Measurements from ENCODE around the gene CLDN18. TPM values are rescaled to one million over a fixed set of nuclear protein-coding genes. Genes with fewer than 3 reads are reported as not detected.

Gene CLDN18
- total RNA-seq, 1 experiment from 2014 or later: 0.17 TPM

- TF ChIP-seq RAD21 (IDR thresholded peaks at IDR 0.05; ENCODE audit: low read depth): no peak
- TF ChIP-seq CBX3 (IDR thresholded peaks at IDR 0.05; ENCODE audit: low read depth): no peak
- TF ChIP-seq SRF (IDR thresholded peaks at IDR 0.05; ENCODE audit: low read depth): no peak
- TF ChIP-seq TCF7L2 (IDR thresholded peaks at IDR 0.05; ENCODE audit: borderline replicate concordance, extremely low read depth, insufficient read depth, insufficient read length): no peak
- TF ChIP-seq ZFX (IDR thresholded peaks at IDR 0.05): no peak
- TF ChIP-seq ELF1 (IDR thresholded peaks at IDR 0.05; ENCODE audit: borderline replicate concordance, low read depth): no peak
- no peak for TF ChIP-seq ZNF274 (IDR thresholded peaks at IDR 0.05; ENCODE audit: low read depth, low read length)
- TF ChIP-seq POLR2A (IDR thresholded peaks at IDR 0.05; ENCODE audit: borderline replicate concordance, extremely low read depth, insufficient read depth, insufficient read length): no peak
- no peak for TF ChIP-seq POLR2AphosphoS5 (IDR thresholded peaks at IDR 0.05; ENCODE audit: low read depth, low read length)
- TF ChIP-seq EZH2phosphoT487 (IDR thresholded peaks at IDR 0.05; ENCODE audit: borderline replicate concordance): no peak
- no peak for TF ChIP-seq YY1 (IDR thresholded peaks at IDR 0.05; ENCODE audit: extremely low read depth, insufficient replicate concordance, low read depth, low read length)
- TF ChIP-seq JUND (IDR thresholded peaks at IDR 0.05): no peak
- TF ChIP-seq CEBPB (IDR thresholded peaks at IDR 0.05; ENCODE audit: low read depth): no peak
- TF ChIP-seq ZBTB33 (IDR thresholded peaks at IDR 0.05; ENCODE audit: extremely low read depth, insufficient replicate concordance, low read length): no peak
- no peak for TF ChIP-seq CTCF (IDR thresholded peaks at IDR 0.05 in 2 of 3, conservative IDR thresholded peaks at IDR 0.05 in 1 of 3; ENCODE audit: borderline replicate concordance in 1 of 3, insufficient read depth in 1 of 3, low read depth in 2 of 3, low read length in 2 of 3)
- no peak for TF ChIP-seq SP1 (IDR thresholded peaks at IDR 0.05; ENCODE audit: low read depth)
- no peak for TF ChIP-seq REST (IDR thresholded peaks at IDR 0.05; ENCODE audit: low read depth)
- ATAC-seq: no peak
- H3K9me2 ChIP-seq (ENCODE audit: insufficient read depth): no peaks in the 10 kb centered on the region
- BruUV-seq (replicated peaks): no TSS peak
- H3K4me1 ChIP-seq (ENCODE audit: control insufficient read depth in 1 of 2, insufficient read depth in 2 of 2, low read length in 2 of 2): peaks cover 0 to 8% of the 10 kb centered on the region in 2 experiments; a peak in 2 of 4 replicates
- no peaks in the 10 kb centered on the region for H3K36me3 ChIP-seq (ENCODE audit: control insufficient read depth in 1 of 2, insufficient read depth in 2 of 2, low read length in 2 of 2)
- ChIA-PET RAD21 (ENCODE audit: low non-redundant PET in 1 of 2, low total read pairs in 2 of 2, uncharacterized antibody in 2 of 2, unreplicated experiment in 2 of 2) (no interaction called here), CTCF (no interaction called here), POLR2A (no interaction called here)
- H3K4me2 ChIP-seq (ENCODE audit: low read length): no peak overlapping the region
- H3K4me3 ChIP-seq (replicated peaks in 1 of 2; ENCODE audit: low read depth in 1 of 2, low read length in 2 of 2): no peak overlapping the region
- no peaks in the 10 kb centered on the region for H3K79me2 ChIP-seq (ENCODE audit: insufficient read depth, low read length)
- no peak overlapping the region for H2AFZ ChIP-seq (ENCODE audit: low read depth, low read length, poor library complexity, severe bottlenecking)
- H3K9me3 ChIP-seq (ENCODE audit: control insufficient read depth in 1 of 2, insufficient read depth in 1 of 2, low read depth in 1 of 2, low read length in 2 of 2): no peaks in the 10 kb centered on the region
- H3K27ac ChIP-seq (ENCODE audit: low read depth, low read length): no peak overlapping the region
- H3K27me3 ChIP-seq (ENCODE audit: insufficient read depth, low read length): no peaks in the 10 kb centered on the region
- no peaks in the 10 kb centered on the region for H4K20me1 ChIP-seq (ENCODE audit: insufficient read depth)
- no peak for DNase-seq (ENCODE audit: low read depth, low spot score)
- no peak overlapping the region for H3K9ac ChIP-seq (ENCODE audit: low read length)
- intact Hi-C loops (cut with micrococcal nuclease): no loop called here
Observed at GRCh38 chr3:138046085-138046484, 36.1 kb downstream of the CLDN18 start.

Measured in HCT116 (cell line).